B cell (primary cell): ENCODE results near the gene DIRAS1. TPM values are rescaled to one million over a fixed set of nuclear protein-coding genes. Genes with fewer than 3 reads are reported as not detected.

Experiments used
- ATAC-seq: fragments of 200-7000 bp; cut with Tn5 transposase; one replicate; pipeline ENCODE4 v1.10.0; 2021; ENCODE audit warnings: low read depth, mild to moderate bottlenecking, moderate number of reproducible peaks, moderate library complexity
- CTCF ChIA-PET: fragments of 350-600 bp; sonication (Branson Sonifier 250); formaldehyde crosslinking; loops from one replicate; lab custom pipeline; 2021; ENCODE audit warnings: antibody characterized with exemption, inconsistent platforms; lab: Charles Lee
- POLR2A ChIA-PET: fragments of 350-600 bp; sonication (Branson Sonifier 250); formaldehyde crosslinking; loops from one replicate; lab custom pipeline; 2021; ENCODE audit warnings: antibody characterized with exemption; lab: Charles Lee
- DNase-seq: peaks from one replicate; pipeline ENCODE4 v3.0.0; 2013
- H2AFZ ChIP-seq: 2 replicates; pipeline ENCODE4 v1.6.1; 2012; ENCODE audit warnings: mild to moderate bottlenecking, low read depth, low read length; ENCODE audit not compliant: insufficient read depth, poor library complexity, severe bottlenecking
- H3K27ac ChIP-seq, 2 donors: 1 replicate in 1 of 2; 2 replicates in 1 of 2; pipeline ENCODE4 v1.5.1; 2012 to 2013; ENCODE audit warnings: low read length in 2 of 2, mild to moderate bottlenecking in 2 of 2, moderate library complexity in 1 of 2
- H3K27me3 ChIP-seq, 4 experiments: fragments of 200-600 bp in 1 of 4; sonication (generic) in 1 of 4; replicated peaks in 1 of 4; 1 replicate in 2 of 4; 2 replicates in 2 of 4; pipeline versions ENCODE4 v1.6.1 to v1.7.0; 2013 to 2016; ENCODE audit warnings: low read length in 3 of 4, mild to moderate bottlenecking in 2 of 4, mixed read lengths in 1 of 4, moderate library complexity in 1 of 4; ENCODE audit not compliant: insufficient read depth in 4 of 4, control insufficient read depth in 3 of 4; ENCODE audit errors: control extremely low read depth in 1 of 4
- H3K36me3 ChIP-seq, 2 experiments: replicated peaks in 1 of 2; 1 replicate in 1 of 2; 2 replicates in 1 of 2; pipeline versions ENCODE4 v1.6.1 to v1.7.1; 2013; ENCODE audit warnings: low read length in 1 of 2; ENCODE audit not compliant: insufficient read depth in 2 of 2, control insufficient read depth in 1 of 2; ENCODE audit errors: control extremely low read depth in 1 of 2, extremely low read depth in 1 of 2
- H3K4me1 ChIP-seq, 2 donors: fragments of 200-600 bp in 1 of 2; sonication (generic) in 1 of 2; 1 replicate in 1 of 2; 2 replicates in 1 of 2; pipeline versions ENCODE4 v1.5.1 to v1.6.1; 2013 to 2017; ENCODE audit warnings: low read length in 2 of 2; ENCODE audit not compliant: control insufficient read depth in 2 of 2, insufficient read depth in 2 of 2
- H3K4me2 ChIP-seq: replicated peaks from 2 replicates; pipeline ENCODE3; 2012; ENCODE audit warnings: mild to moderate bottlenecking, low read depth, low read length; ENCODE audit not compliant: poor library complexity, severe bottlenecking
- H3K4me3 ChIP-seq, 5 experiments: fragments of 200-600 bp in 1 of 5; sonication (generic) in 1 of 5; 1 replicate in 3 of 5; 2 replicates in 2 of 5; pipeline versions ENCODE4 v1.5.1 to v1.7.0; 2011 to 2016; ENCODE audit warnings: low read length in 4 of 5, mild to moderate bottlenecking in 4 of 5, low read depth in 2 of 5, control low read depth in 1 of 5, moderate library complexity in 1 of 5; ENCODE audit not compliant: insufficient read depth in 1 of 5; ENCODE audit errors: control extremely low read depth in 1 of 5, extremely low read depth in 1 of 5
- H3K79me2 ChIP-seq: fragments of 200-600 bp; sonication (generic); one replicate; pipeline ENCODE4 v1.6.0; 2016; ENCODE audit warnings: low read length; ENCODE audit not compliant: control insufficient read depth, insufficient read depth
- H3K9ac ChIP-seq: fragments of 200-600 bp; sonication (generic); 2 replicates; pipeline ENCODE4 v1.6.1; 2017; ENCODE audit warnings: mild to moderate bottlenecking, low read length, moderate library complexity
- H3K9me3 ChIP-seq, 3 donors: one replicate each; pipeline versions ENCODE4 v1.6.1 to v1.7.1; 2013; ENCODE audit warnings: low read length in 2 of 3; ENCODE audit not compliant: control insufficient read depth in 2 of 3, insufficient read depth in 1 of 3; ENCODE audit errors: control extremely low read depth in 1 of 3
- H4K20me1 ChIP-seq: 2 replicates; pipeline ENCODE4 v1.6.0; 2012; ENCODE audit warnings: mild to moderate bottlenecking, low read length; ENCODE audit not compliant: insufficient read depth, control insufficient read depth, poor library complexity, severe bottlenecking
- H3K27ac Mint-ChIP-seq: one replicate; pipeline ENCODE4 v1.8.0; 2021; ENCODE audit warnings: mixed read lengths
- H3K27me3 Mint-ChIP-seq: one replicate; pipeline ENCODE4 v1.8.0; 2021; ENCODE audit warnings: mixed read lengths
- H3K4me1 Mint-ChIP-seq: one replicate; pipeline ENCODE4 v1.8.0; 2021; ENCODE audit warnings: mixed read lengths
- H3K4me3 Mint-ChIP-seq: one replicate; pipeline ENCODE4 v1.8.0; 2021; ENCODE audit warnings: mixed read lengths
- H3K9me3 Mint-ChIP-seq: one replicate; pipeline ENCODE4 v1.8.0; 2022; ENCODE audit warnings: mixed read lengths; ENCODE audit not compliant: insufficient read depth
- EZH2 ChIP-seq: IDR thresholded peaks from 2 replicates; pipeline ENCODE4 v1.6.1; 2012; ENCODE audit warnings: borderline replicate concordance, low read depth, mild to moderate bottlenecking, moderate library complexity, low read length; ENCODE audit not compliant: insufficient read depth, poor library complexity, severe bottlenecking
- WGBS: methylation state at CpG from one replicate; pipeline ENCODE4 v1.1.5; 2013; ENCODE audit warnings: missing lambda C conversion rate; ENCODE audit not compliant: insufficient coverage; 5-methylcytosine and 5-hydroxymethylcytosine counted together
- intact Hi-C: fragments of 100-400 bp; cut with micrococcal nuclease; formaldehyde crosslinking; loops from one replicate; pipeline ENCODE4 v1.10.0; 2022
- polyA plus RNA-seq: library from polyadenylated mRNA; depleted of rRNA; stranded (reverse); fragments of >200 nt; gene quantifications from 2 replicates; pipeline ENCODE4 v1.2.3, GENCODE V29; 2012
- total RNA-seq, 2 donors: library from RNA; stranded (reverse); fragments of 120-200 nt in 1 of 2; gene quantifications; 1 replicate in 1 of 2; 2 replicates in 1 of 2; pipeline versions ENCODE4 v1.2.3 to v1.2.4, GENCODE V29; 2013 to 2022
- TF ChIP-seq, protein P1 (sequence below): fragments of 200-600 bp; IDR thresholded peaks from one replicate; pipeline ENCODE4 v1.8.0; 2022; ENCODE audit warnings: antibody characterized with exemption, mild to moderate bottlenecking

The DIRAS1 gene
- total and polyA plus RNA-seq, 2 donors (not counting 1 experiment from before 2014, with no cell fraction given): 5.2 to 23.7 TPM

DNA sequence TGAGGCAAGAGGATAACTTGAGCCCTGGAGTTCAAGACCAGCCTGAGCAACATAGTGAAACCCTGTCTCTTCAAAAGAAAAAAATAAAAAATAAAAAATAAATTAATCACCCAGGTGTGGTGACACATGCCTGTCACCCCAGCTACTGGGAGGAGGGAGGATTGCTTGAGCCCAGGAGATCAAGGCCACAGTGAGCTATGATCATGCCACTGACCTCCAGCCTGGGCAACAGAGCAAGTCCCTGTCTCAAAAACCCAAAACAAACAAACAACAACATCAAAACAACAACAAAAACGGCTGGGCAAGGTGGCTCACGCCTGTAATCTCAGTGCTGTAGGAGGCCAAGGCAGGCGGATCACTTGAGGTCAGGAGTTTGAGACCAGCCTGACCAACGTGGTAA, 22.9 kb upstream of the DIRAS1 start:
- Histone ChIP-seq H3K4me3 (no peak overlapping the region), H3K36me3 (no peaks in the 10 kb centered on the region), H3K4me1 (peaks cover 13 to 28% of the 10 kb centered on the region in 2 donors), H3K9me3 (no peaks in the 10 kb centered on the region), H3K27ac (no peak overlapping the region), H4K20me1 (no peaks in the 10 kb centered on the region), H3K9ac (no peak overlapping the region), H3K4me2 (no peak overlapping the region), H3K79me2 (peaks cover 18% of the 10 kb centered on the region), H3K27me3 (no peaks in the 10 kb centered on the region), H2AFZ (no peak overlapping the region)
- CTCF ChIA-PET: interaction anchor here (2.8 kb wide), 1 partner anchor 96 kb away, joined by 12 read pairs; no protein-coding TSS in a partner anchor
- peaks cover 10% of the 10 kb centered on the region for H3K27me3 Mint-ChIP-seq
- intact Hi-C loops: loop anchor here (10.0 kb wide), 1 partner anchor 269 kb away; the partner anchor contains the start of gene GADD45B
- no peak overlapping the region for H3K27ac Mint-ChIP-seq
- ATAC-seq (no peak), DNase-seq (no peak)
- H3K4me1 Mint-ChIP-seq: peaks cover 19% of the 10 kb centered on the region
- no peak overlapping the region for H3K4me3 Mint-ChIP-seq
- 83% methylated on average over 2 of the region's 4 CpGs for WGBS
- POLR2A ChIA-PET: no interaction called here
- H3K9me3 Mint-ChIP-seq: no peaks in the 10 kb centered on the region
- TF ChIP-seq EZH2: no peak
- TF ChIP-seq, protein P1, sequence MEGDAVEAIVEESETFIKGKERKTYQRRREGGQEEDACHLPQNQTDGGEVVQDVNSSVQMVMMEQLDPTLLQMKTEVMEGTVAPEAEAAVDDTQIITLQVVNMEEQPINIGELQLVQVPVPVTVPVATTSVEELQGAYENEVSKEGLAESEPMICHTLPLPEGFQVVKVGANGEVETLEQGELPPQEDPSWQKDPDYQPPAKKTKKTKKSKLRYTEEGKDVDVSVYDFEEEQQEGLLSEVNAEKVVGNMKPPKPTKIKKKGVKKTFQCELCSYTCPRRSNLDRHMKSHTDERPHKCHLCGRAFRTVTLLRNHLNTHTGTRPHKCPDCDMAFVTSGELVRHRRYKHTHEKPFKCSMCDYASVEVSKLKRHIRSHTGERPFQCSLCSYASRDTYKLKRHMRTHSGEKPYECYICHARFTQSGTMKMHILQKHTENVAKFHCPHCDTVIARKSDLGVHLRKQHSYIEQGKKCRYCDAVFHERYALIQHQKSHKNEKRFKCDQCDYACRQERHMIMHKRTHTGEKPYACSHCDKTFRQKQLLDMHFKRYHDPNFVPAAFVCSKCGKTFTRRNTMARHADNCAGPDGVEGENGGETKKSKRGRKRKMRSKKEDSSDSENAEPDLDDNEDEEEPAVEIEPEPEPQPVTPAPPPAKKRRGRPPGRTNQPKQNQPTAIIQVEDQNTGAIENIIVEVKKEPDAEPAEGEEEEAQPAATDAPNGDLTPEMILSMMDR: no peak

DNA sequence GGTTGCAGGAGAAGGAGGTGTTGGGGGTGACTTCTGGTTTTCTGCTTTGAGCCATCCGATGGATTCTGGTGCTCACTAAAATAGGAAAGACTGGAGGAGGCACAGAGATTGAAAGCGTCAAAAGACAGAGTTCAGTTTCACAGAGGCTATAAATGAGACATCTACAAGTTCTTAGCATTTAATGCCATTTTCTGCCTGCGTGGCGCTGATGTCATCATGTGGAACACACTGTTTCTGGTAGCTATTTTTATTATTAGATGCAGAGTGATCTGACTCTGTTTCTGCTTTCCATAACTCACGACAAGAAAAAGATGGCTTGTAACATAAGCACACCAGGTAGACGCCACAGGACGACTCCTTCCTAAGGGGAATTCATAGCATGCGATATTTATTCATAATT, 21.9 kb upstream of the DIRAS1 start:
- intact Hi-C loops: loop anchor here (10.0 kb wide), 1 partner anchor 268 kb away; the partner anchor contains the start of gene GADD45B

More for the DNA sequence above, 21.9 kb upstream of the DIRAS1 start:
- no peak overlapping the region for H3K4me2 ChIP-seq
- H3K36me3 ChIP-seq: no peaks in the 10 kb centered on the region
- H3K4me1 ChIP-seq: peaks cover 11 to 25% of the 10 kb centered on the region in 2 donors
- POLR2A ChIA-PET: no interaction called here
- no peaks in the 10 kb centered on the region for H4K20me1 ChIP-seq
- no peak for TF ChIP-seq EZH2
- TF ChIP-seq, protein P1: no peak
- no peaks in the 10 kb centered on the region for H3K27me3 ChIP-seq
- no peak overlapping the region for H2AFZ ChIP-seq
- CTCF ChIA-PET: interaction anchor here (2.8 kb wide), 1 partner anchor 95 kb away, joined by 12 read pairs; no protein-coding TSS in a partner anchor
- DNase-seq (no peak), ATAC-seq (no peak)
- no peaks in the 10 kb centered on the region for H3K9me3 ChIP-seq
- peaks cover 20% of the 10 kb centered on the region for H3K79me2 ChIP-seq
- no peak overlapping the region for H3K9ac ChIP-seq
- H3K27ac ChIP-seq: no peak overlapping the region
- peaks cover 10% of the 10 kb centered on the region for H3K27me3 Mint-ChIP-seq
- no peaks in the 10 kb centered on the region for H3K9me3 Mint-ChIP-seq
- H3K27ac Mint-ChIP-seq: no peak overlapping the region
- no peak overlapping the region for H3K4me3 ChIP-seq
- WGBS: 40% methylated on average over 1 of the region's 8 CpGs
- peaks cover 22% of the 10 kb centered on the region for H3K4me1 Mint-ChIP-seq
- no peak overlapping the region for H3K4me3 Mint-ChIP-seq
